PC-3 (cell line): Measurements from ENCODE around the gene CHD9.

Source experiments
- CTCF ChIP-seq: fragments of 300-600 bp; sonication (generic); conservative IDR thresholded peaks from 2 replicates; pipeline ENCODE4 v1.5.1; 2017; ENCODE audit warnings: antibody characterized with exemption, low read depth, mild to moderate bottlenecking, low read length
- EZH2 ChIP-seq: fragments of 300-600 bp; sonication (generic); IDR thresholded peaks from one replicate; pipeline ENCODE4 v1.6.1; 2017; ENCODE audit warnings: antibody characterized with exemption, mild to moderate bottlenecking, low read length; ENCODE audit not compliant: unreplicated experiment
- EZH2phosphoT487 ChIP-seq: fragments of 300-600 bp; sonication (generic); IDR thresholded peaks from 2 replicates; pipeline ENCODE4 v1.6.1; 2018; ENCODE audit warnings: mild to moderate bottlenecking, antibody characterized with exemption, low read length, borderline replicate concordance

DNA sequence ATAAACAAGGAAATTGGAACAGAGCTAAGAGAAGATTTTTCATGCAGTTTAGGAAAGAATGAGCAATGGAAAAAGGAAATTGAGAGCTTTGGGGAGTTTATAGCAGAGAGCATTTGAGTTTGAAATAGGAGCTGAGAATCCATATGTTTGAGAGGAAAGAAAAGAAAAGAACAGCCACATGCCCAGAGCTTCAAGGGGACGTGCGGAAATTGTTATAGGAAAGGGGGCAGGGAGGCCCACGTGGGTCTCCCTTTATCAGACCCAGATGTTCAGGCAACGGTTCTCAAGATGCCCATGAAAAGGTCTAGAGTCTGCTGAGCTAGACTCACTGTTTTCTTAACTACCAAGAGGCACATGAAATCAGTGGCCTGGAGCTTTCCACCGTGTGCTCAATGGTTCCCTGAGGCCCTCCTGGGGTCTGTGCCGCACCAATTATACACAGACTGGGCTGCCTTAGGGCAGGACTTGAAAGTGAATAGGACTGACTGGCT lies 31.2 kb downstream of the CHD9 start:
- TF ChIP-seq CTCF (no peak), EZH2phosphoT487 (no peak), EZH2 (no peak)
